HG02870 (cell line): ENCODE results near the gene TYW5.
"Not testable (repeated sequence)": the region's sequence is repeated elsewhere in the genome, so short reads cannot be mapped to it uniquely, and the experiment has no call there.

ENCODE experiments used
- ATAC-seq: cut with Tn5 transposase; IDR thresholded peaks from one replicate; pipeline ENCODE4 v1.9.1; 2021; ENCODE audit warnings: mild to moderate bottlenecking, moderate library complexity; ENCODE audit not compliant: unreplicated experiment

TYW5 gene

DNA sequence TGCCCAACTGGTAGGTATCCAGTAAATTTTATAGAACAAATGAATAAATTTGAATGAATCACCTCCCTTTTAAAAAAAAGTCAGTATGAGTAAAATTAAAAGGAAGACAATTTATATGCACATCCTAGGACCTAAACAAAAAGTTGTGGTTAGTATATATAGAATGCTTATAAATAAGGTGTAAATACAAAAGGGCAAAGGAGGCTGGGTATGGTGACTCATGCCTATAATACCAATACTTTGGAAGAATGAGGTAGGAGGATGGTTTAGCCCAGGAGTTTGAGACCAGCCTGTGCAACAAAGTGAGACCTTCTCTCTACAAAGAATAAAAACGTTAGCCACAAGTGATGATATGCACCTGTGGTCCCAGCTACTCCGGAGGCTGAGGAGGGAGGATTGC lies 31.4 kb downstream of the TYW5 start:
- no peak for ATAC-seq

DNA sequence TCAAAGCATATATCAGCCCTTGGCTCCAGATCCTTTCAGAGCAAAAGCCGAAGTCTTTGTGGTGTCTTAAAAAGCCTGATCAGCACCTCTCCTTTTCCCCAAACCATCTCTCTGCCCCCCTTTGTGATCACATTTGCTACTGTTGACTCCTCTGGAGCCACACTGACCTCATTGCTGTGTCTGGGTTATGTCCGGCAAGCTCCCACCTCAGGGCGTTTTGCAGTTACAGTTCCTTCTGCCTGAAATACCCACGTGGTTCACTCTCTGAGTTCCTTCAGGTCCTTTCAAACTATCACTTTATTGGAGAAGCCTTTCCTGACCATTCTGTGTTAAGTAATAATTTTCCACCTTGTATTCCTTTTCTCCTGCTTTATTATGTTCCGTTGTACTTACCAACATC lies 32.4 kb downstream of the TYW5 start:
- ATAC-seq = peak; percentile 70

DNA sequence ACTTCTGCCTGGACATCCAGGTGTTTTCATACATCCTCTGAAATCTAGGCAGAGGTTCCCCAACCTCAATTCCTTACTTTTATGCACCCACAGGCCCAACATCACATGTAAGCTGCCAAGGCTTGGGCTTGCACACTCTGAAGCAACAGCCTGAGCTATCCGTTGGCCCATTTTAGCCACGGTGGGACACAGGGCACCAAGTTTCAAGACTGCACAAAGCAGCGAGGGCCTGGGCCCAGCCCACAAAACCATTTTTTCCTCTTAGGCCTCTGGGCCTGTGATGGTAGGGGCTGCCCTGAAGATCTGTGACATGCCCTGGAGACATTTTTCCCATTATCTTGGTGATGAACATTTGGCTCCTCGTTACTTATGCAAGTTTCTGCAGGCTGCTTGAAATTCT lies 38.3 kb downstream of the TYW5 start:
- ATAC-seq = no peak

DNA sequence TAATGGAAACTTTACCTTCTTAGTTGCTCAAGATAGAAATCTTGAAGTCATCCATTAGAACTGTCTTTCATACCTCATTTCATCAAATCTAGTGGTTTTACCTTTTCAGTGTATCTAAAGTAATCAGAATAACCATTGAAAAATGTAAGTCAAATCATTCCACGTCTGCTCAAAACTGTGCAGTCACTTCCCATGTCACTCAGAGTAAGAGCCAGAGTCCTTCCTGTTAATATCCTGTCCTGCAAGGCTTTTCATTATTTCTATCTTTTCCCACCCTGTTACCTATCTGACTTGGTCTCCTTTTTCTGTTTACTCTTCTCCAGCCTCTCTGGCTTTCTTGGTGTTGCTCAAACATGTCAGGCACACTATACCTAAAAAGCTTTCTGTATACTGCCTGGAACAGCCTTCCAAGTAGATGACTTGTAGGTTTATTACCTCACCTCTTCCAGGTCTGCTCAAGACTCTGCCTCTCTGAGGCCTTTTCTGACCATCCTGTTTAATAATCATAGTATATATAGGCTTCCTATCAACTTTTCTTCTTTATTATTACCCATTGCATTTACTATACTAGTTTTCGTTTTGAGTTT lies 40.8 kb downstream of the TYW5 start:
- ATAC-seq = no peak

DNA sequence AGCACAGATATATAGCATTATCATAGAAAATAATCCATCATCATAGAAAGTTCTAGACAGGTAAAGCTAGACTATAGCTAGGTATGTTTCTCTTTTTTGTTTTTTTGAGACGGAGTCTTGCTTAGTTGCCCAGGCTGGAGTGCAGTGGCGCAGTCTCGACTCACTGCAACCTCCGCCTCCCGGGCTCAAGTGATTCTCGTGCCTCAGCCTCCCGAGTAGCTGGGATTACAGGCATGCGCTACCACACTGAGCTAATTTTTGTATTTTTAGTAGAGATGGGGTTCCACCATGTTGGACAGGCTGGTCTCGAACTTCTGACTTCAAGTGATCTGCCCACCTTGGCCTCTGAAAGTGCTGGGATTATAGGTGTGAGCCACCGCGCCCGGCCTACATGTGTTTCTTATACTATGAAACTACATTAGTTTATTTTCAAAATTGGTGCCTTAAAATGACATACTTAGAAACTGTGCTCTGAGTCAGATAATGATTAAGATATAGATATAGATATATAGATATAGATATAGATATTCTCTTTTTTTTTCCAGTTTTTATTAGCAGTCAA lies 42.7 kb downstream of the TYW5 start:
- ATAC-seq = not testable (repeated sequence)

DNA sequence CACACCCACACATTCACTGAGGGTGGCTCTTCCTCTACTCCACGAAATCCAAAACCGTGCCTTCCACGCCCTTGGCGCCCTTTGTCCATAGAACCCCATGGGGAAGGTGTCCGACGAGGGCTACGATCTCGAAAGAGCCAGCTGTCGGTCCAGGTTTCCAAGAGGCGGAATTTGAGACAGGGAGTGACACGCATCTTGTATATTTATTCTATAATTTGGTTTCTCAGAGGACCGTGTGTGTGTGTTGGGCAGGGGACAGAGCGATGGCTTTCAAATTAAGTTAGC lies 43.5 kb downstream of the TYW5 start:
- no peak for ATAC-seq

DNA sequence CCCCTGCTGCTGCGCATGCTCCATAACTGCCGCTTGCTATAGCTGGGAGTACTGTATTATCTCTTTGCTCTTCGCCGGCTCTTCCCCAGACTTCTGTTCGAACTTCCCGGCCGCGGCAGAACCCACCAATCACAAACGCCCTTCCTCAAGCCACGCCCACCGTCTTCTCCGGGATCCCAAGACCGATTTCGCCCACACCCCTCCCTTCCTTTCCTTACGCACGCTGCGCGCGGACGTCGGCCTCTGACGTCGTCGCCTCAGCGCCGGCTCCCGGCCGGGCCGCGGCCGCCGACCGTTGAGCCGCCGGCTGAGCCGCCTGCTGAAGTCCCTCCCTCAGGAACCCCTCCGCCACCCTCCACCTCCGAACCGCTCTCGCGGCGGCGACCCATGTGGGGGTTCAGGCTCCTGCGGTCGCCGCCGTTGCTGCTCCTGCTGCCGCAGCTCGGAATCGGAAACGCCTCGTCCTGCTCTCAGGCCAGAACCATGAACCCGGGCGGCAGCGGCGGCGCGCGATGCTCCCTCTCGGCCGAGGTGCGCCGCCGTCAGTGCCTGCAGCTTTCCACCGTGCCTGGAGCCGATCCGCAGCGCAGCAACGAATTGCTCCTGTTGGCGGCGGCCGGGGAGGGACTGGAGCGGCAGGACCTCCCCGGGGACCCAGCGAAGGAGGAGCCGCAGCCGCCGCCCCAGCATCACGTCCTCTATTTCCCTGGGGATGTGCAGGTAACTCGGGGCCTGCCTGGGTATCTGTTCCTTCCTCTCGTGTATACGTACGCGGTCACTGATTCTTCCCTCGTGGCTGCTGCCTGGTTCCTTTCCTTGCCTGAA lies 44.0 kb downstream of the TYW5 start, which contains the start of gene C2orf69:
C2orf69 (plus strand) TSS at position 242 of the 825 bp plus-strand sequence; CDS start at position 388, 146 bp downstream.
- ATAC-seq = peak; percentile 86

DNA sequence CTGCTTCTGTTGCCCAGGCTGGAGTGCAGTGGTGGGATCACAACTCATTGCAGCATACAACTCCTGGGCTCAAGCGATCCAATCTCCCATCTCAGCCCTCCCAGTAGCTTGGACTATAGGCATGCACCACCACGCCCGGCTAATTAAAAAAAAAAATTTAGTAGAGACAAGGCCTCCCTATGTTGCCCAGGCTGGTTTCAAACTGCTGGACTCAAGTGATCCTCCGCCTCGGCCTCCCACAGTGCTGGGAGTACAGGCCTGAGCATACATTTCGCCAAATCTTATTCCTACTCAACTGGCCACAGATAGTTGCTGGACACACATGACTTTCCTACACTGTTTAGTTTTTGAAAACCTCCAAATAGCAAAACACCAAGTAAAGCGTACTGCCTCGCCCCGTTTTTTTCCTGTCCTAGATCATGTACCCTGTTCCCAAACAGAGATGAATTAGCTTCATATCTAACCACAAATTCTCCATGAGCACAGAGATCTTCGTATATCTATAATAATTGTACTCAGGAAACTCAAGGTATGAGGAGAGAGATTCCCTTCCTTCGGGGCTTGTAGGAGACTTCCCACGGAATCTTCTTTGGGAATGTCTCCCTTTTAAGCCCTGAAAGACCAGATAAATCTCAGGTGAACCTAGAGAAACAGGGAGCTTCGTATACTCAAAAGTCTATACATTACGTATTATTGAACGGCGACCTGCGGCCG lies 44.8 kb downstream of the TYW5 start:
- ATAC-seq = no peak

DNA sequence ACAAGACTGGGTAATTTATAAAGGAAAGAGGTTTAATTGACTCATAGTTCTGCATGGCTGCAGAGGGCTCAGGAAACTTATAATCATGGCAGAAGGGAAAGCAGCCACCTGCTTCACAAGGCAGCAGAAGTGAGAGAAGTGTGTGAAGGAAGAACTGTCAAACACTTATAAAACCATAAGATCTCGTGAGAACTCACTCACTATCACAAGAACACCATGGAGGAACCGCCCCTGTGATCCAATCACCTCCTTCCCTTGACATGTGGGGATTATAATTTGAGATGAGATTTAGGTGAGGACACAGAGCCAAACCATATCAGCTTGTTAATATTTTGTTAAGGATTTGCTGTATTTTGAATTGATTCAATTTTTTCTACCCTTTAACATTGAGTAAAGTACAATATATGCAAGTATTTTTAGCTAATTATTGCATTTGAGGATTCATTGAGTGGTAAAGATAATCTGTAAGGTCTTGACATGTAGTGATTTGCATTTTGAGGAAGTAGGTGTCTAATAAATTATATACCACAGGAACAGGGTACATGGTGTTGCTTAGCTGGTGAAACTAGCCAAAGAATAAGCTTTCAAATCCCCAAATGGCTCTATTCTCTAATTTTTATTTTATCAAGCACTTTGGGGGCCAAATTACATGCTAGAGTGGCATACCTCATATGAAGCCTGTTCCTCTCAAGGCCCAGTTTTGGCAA lies 48.1 kb downstream of the TYW5 start:
- no peak for ATAC-seq

DNA sequence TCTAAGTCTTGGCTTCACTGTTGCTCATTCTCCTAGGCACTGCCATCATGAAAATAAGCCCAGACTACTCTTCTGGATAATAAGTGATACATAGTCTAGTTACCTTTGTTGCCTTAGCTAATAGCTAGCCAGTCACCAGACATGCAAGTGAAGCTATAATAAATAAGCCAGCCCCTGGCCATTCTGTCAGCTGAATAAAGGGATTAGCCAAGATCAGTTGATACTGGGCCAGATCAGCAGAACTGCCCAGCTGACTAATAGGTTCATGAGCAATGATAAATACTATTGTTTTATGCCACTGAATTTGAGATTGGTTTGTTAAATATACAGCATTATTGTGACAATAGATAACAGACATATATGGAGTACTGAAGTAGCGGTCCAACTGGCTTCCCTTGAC lies 52.2 kb downstream of the TYW5 start:
- no peak for ATAC-seq

DNA sequence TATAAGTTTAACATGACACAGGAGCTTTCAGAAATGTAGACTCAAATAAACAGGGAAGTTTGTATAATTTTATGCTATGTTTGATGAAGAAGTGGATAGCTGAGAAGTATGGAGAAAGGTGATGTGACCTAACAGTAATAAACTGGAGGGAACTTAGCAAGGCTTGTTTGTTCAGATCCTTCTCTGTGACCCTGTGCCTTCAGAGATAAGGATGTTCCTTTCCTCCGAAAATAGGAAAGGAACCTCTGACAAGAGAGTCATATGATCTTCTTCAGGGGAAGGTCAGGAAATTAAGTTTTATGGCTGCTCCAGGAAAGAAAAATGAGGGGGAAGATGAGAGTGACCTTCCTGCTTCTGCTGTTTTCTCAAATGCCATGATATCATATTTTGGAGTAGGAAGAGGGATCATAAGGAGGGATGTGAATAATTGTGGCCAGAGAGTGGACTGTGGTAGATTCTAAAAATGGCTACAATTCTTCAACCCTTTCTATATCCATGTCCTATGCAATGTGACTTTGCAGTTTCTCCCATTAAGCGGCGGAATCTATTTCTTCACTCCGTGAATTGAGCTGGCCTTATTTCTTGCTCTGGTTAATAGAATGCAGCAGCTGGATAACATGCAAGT lies 52.7 kb downstream of the TYW5 start:
- ATAC-seq = no peak

DNA sequence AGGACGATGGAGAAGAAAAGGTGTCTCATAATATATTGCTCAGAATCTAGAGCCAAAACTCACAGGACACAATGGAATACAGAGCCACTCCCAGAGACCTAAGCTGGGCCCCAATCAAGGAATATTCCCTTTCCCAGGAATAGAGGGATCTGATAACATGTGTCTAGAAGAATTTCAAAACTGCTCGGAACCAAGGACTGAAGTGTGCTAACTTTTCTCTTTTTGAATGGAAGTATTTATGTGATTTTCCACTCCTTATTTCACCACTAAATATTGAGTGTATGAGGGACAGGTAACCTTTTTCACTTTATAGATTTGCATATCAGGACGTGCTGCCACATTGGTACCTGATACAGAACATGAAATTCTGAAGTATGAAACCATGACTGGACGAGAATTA lies 53.3 kb downstream of the TYW5 start:
- no peak for ATAC-seq

DNA sequence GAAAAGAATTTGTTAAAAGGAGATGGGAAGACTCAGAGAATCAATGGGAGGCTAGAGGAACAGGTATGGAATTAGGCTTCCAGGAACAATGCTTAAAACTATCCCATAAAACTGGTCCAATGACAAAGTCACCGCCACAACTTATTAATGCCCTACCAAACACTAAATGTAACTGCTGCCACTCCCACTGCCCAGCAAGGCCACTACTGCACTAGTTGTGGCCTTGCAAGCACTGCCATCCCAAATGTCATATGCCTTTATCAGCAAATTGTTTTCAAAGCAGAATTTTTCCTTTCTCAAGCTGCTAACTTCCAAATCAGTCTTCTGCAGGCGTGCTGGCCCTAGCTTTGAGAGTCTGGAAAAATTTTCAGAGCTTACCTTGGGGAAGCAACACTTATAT lies 58.7 kb downstream of the TYW5 start:
- no peak for ATAC-seq

DNA sequence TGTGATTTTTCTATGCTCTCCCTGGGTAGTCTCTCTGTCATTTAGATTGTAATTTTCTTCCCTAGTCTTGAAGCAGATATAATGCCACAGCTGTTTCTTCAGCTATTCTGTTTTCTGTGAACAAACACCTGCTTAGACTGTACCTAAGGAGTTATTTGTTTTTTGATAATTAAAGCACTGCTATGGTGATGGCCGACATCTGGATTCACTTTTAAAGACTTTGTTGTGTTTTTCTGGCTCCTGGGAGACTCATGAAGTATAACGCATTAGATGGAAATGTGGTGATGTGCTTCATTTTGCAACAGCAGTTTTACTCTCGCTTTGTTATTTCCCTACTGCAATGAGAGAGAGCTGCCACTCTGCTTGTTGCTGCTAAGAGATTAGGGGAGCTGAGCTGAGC lies 59.9 kb downstream of the TYW5 start:
- no peak for ATAC-seq

DNA sequence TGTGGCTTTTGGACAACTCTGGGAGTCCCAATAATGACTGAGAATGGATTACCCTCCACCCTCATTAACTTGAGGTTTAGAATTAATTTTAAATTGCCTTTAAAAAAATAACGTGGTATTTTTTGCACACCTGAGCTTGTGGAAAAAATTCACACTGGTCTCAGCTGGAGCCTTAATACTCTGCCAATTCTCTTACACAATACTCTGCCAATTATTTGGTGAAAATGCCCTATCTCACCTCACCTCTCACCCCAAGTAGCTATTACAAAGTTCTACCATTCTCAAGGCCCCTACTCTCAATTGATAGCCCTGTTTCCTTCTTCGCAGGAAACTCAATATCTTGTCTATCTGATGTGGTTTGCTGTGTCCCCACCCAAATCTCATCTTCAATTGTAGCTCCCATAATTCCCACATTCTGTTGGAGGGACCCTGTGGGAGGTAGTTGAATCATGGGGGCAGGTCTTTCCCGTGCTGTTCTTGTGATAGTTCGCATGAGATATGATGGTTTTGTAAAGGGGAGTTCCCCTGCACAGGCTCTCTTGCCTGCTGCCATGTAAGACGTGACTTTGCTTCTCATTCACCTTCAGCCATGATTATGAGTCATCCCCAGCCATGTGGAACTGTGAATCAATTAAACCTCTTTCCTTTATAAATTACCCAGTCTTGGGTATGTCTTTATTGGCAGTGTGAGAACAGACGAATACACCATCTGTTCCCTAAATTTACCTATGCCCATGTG lies 71.6 kb downstream of the TYW5 start:
- ATAC-seq = no peak

DNA sequence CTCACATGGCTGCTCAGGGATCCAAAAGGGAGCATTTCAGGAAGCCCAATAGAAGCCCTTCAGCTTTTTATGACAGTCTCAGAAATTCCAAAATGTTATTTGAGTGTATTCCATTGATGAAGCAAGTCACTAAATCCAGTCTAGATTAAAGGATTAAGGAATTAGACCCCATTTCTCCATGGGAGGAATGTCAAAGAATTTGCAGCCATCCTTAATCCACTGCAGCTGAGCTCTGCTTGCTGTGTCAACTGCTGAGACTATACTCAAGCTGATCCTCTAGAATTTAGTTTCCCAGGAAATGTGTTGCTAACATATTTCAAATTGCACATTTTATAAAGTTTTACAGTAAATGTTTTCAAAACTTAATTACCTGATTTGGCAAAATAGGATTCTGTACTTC lies 72.6 kb downstream of the TYW5 start:
- ATAC-seq = no peak
